ENCODE data around the gene CACNA1C. TPM values are rescaled to one million over a fixed set of nuclear protein-coding genes. Genes with fewer than 3 reads are reported as not detected.

The CACNA1C gene
- total and polyA plus RNA-seq, 2 of the 4 experiments (the other 2 are of a cell fraction), result 1.6 to 2.6 TPM

DNA sequence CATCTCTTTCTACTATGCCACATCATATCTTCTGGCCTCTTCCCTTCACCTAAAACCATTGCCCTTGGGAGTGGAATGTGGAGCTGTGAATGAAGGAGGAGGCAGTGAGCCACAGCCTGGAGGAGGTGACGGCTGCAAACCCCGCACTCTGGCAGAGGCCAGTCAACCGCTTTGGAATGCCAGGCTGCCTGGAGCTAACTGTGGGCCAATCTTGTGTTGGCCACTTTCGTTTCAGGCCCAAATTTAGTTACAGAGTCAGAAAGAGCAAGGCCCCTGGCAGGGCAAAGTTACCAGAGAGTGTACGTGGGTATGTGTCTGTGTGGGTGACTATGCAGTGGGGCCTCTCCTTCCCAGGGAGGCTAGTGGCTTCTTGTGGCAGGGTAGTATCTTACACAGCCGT is 40.1 kb downstream of the CACNA1C start:
- H3K4me1 ChIP-seq (ENCODE audit: control insufficient read depth, insufficient read depth, low read length), result peaks cover 13% of the 10 kb centered on the region
- H3K9ac ChIP-seq (ENCODE audit: low read depth, low read length), result no peak overlapping the region
- no TSS peak for BruUV-seq (replicated peaks)
- no peak overlapping the region for H4K8ac ChIP-seq (ENCODE audit: low read depth in 2 of 2, low read length in 2 of 2)
- H3K9me1 ChIP-seq (ENCODE audit: insufficient read depth, low read length), result peaks cover 5% of the 10 kb centered on the region
- no peak overlapping the region for H2BK15ac ChIP-seq (ENCODE audit: low read depth, low read length)
- H3K4ac ChIP-seq (ENCODE audit: low read depth, low read length), result 0 out of 2 replicates have a peak overlapping the region, but pooled peaks have one; percentile 51
- ChIA-PET CTCF (interaction anchor here (0.6 kb wide), 1 partner anchor 57 kb away, joined by 3 read pairs; no protein-coding TSS in a partner anchor), POLR2A (ENCODE audit: unreplicated experiment) (no interaction called here)
- H3K27me3 ChIP-seq (ENCODE audit: control insufficient read depth, insufficient read depth, low read length), result no peaks in the 10 kb centered on the region
- no peak overlapping the region for H2BK5ac ChIP-seq (ENCODE audit: low read depth, low read length, poor library complexity, severe bottlenecking)
- peaks cover 11% of the 10 kb centered on the region; the same call in 1 of the 2 replicates for H4K20me1 ChIP-seq (ENCODE audit: insufficient read depth, low read length)
- no peak overlapping the region for H3K56ac ChIP-seq (ENCODE audit: extremely low read depth, insufficient read depth, low read length)
- H2BK120ac ChIP-seq (ENCODE audit: low read depth, low read length), result no peak overlapping the region
- 0 out of 2 replicates have a peak overlapping the region, but pooled peaks have one; percentile 27 for H2AK5ac ChIP-seq (ENCODE audit: low read depth, low read length)
- no peak overlapping the region for H3K23ac ChIP-seq (ENCODE audit: low read depth, low read length)
- no peak overlapping the region for H3K18ac ChIP-seq (ENCODE audit: low read depth, low read length)
- no peak for TF ChIP-seq MXI1 (IDR thresholded peaks at IDR 0.05; ENCODE audit: borderline replicate concordance, low read depth, low read length)
- TF ChIP-seq CHD1 (IDR thresholded peaks at IDR 0.05; ENCODE audit: low read depth, low read length), result no peak
- TF ChIP-seq POLR2A (IDR thresholded peaks at IDR 0.05; ENCODE audit: low read depth, low read length), result no peak
- no peak for TF ChIP-seq MAFK (IDR thresholded peaks at IDR 0.05; ENCODE audit: low read depth, low read length)
- TF ChIP-seq, protein P1, sequence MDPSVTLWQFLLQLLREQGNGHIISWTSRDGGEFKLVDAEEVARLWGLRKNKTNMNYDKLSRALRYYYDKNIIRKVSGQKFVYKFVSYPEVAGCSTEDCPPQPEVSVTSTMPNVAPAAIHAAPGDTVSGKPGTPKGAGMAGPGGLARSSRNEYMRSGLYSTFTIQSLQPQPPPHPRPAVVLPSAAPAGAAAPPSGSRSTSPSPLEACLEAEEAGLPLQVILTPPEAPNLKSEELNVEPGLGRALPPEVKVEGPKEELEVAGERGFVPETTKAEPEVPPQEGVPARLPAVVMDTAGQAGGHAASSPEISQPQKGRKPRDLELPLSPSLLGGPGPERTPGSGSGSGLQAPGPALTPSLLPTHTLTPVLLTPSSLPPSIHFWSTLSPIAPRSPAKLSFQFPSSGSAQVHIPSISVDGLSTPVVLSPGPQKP (IDR thresholded peaks at IDR 0.05; ENCODE audit: borderline replicate concordance, low read depth, low read length), result no peak
- no peak for TF ChIP-seq RFX5 (IDR thresholded peaks at IDR 0.05; ENCODE audit: low read depth, low read length)
- TF ChIP-seq FOS (IDR thresholded peaks at IDR 0.05; ENCODE audit: low read depth, low read length), result no peak
- no peak for TF ChIP-seq RAD21 (IDR thresholded peaks at IDR 0.05; ENCODE audit: low read length)
- no peak for TF ChIP-seq MAZ (IDR thresholded peaks at IDR 0.05; ENCODE audit: borderline replicate concordance, low read depth, low read length)
- no peak overlapping the region for H3K27ac ChIP-seq (ENCODE audit: insufficient read depth, low read length)
- ATAC-seq (ENCODE audit: low read depth), result peak; percentile 66
- no peak overlapping the region for H2BK20ac ChIP-seq (ENCODE audit: low read depth, low read length)
- intact Hi-C loops (cut with micrococcal nuclease) (no loop called here), dilution Hi-C loops (cut with HindIII; ENCODE audit: low sequenced_read_pairs, unreplicated experiment) (no loop called here), in situ Hi-C loops (cut with MboI; ENCODE audit: low sequenced_read_pairs) (no loop called here)
- peaks cover 3 to 35% of the 10 kb centered on the region in 2 experiments; a peak in 3 of 4 replicates for H3K79me1 ChIP-seq (ENCODE audit: low read depth in 1 of 2, low read length in 2 of 2)
- H3K4me2 ChIP-seq (ENCODE audit: low read depth, low read length), result no peak overlapping the region
- peak overlapping the region; percentile 19 for H2AFZ ChIP-seq (replicated peaks; ENCODE audit: low read length, poor library complexity)
- H3K9me3 ChIP-seq (ENCODE audit: control insufficient read depth, insufficient read depth, low read length), result no peaks in the 10 kb centered on the region
- peak overlapping the region; percentile 37; the same call in 1 of the 2 replicates for H3K14ac ChIP-seq (replicated peaks; ENCODE audit: low read depth, low read length)
- H4K5ac ChIP-seq (ENCODE audit: low read depth, low read length), result no peak overlapping the region
- 67% methylated on average over 2 of the region's 6 CpGs; no CpG with 5 or more reads in 1 of the 2 experiments for WGBS, 2 experiments (ENCODE audit: extremely low coverage in 2 of 2, insufficient read length in 1 of 2)
- no peak overlapping the region for H4K91ac ChIP-seq (ENCODE audit: insufficient read depth, low read depth, low read length)
- no peak overlapping the region for H3K4me3 ChIP-seq (ENCODE audit: insufficient read depth, low read depth, low read length)
- H2AK9ac ChIP-seq (replicated peaks; ENCODE audit: low read depth, low read length, poor library complexity), result peak overlapping the region; percentile 52
- peak; percentile 36 for DNase-seq
- no peaks in the 10 kb centered on the region for H3K36me3 ChIP-seq (ENCODE audit: control insufficient read depth, insufficient read depth, low read length)

All from IMR-90 (cell line).